Measurements from ENCODE around the gene LHB.

Gene LHB

DNA sequence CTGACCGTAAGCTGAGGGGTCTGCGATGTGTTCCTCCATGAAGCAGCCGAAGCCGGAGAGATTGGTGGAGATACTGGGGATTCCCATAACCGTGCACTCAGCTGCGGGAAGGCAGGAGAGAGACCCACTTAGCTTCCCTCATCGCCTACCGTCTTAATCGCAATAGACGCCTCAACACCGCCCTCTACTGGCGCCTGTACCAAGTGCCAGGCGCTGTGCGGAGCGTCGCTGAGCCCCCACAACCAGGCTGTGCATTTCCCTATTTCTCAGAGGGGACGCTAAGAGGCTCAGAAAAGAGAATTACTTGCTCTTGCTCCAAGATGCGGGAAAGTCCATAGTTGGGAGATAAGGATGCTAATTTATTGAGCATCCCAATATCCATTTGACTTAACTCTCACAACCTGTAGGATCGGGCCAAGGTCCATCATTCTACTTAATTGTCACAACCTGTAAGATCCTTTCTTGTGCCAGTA, 45.9 kb downstream of the LHB start:
- peak; percentile 84 for DNase-seq

DNA sequence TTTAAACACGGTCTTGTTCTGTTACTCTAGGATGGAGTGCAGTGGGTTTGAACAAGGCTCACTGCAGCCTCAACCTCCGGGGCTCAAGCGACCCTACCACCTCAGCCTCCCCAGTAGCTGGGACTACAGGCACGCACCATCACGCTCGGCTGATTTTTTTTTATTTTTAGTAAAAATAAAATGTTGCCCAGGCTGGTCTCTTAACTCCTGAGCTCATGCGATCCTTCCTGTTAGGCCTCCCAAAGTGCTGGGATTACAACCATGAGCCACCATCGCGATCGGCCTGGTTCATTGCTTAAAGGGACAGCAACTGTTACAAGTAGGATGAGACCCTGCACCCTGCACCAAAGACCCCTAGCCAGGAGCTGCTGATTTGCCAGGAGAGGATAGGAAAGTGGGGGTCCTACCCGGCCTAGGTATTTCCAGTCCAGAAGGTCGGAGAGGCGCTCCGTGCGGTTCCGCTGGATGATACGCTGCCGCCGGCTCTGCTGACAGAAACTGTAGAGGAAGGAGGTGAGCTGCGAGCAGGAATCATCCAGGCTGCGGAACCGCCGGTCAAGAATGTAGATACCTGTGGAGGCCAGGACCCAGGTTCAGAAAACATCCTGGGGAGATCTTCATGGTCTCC, 46.6 kb downstream of the LHB start:
- no peak for DNase-seq

DNA sequence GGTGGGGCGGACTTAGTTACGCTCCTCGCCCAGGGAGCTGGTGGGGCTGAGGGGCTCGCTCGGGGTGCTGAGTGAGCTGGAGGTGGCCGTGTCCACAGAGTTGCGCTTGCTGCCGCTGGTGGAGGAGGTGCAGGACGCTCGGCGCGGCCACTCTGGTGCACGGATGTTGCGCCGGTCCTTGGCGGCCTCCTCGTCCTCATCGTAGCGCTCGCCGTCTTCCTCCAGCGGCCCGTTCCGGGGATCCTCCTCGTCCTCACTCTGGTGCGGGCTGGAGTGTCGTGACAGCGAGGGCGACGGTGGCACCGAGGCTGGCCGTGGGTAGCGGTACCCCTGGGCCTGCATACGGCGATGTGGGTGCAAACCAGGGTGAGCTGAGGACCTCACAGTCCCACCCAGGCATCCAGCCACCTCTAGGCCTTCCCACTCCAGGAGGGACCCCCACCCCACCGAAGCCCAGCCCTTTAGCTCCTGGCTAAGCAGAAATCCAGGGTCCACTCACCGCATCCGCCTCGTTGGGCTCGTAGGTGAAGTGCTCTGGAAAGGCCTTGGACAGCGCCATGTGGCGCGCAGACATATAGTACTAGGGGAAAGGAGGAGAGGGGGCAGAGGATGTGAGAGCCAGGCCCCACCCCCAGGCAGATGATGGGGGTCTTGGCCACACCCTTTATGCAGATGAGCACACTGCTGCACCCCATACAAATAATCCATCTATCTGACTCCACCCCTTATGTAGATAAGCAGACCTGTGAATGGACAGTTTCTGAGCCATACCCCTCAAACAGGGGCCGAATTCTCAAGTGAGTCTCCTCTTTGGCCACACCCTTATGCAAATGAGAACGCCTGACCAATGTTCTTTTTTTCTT, 47.4 kb downstream of the LHB start:
- DNase-seq: no peak

DNA sequence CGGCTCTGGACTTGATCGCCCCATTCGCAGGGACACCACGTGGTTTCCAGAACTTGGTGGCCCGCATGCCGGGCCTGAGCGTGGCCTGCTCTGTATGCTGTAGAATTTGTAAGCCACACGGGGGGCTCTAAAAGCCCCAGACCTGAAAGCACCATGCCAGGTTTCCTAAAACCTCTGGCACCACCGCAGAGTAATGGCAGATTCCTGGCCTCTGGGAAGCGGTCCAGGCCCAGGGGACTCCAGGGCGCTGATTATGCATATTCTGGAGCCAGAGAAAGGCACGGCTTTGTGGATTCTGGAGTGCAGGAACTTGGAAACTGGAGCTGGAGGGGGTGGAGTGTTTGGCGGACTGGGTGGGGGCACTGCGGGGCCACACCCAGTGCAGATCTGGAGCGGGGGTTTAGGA, 48.1 kb downstream of the LHB start:
- no peak for DNase-seq

DNA sequence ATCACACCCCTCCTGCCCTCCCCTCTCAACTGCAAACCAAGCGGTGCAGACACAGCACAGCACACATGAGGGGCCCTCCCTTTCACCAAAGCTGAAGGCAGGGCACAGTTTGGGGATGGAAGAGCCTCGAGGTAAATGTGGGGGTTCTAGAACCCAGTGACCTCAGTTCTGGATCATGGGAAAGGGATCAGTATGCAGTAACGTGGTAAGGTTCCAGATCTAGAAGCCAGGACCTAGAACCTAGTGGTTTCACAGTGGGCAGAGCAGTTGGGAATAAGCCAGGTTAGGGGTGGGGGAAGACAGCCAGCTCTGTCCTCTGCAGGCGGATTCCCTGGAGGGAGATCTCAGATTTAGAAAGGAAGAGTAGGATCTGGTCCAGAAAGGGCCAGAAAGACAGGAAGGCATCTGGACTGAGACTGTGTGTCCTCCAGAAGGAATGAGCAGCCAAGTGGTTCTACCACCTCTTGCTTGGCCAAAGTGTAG, 48.7 kb downstream of the LHB start:
- DNase-seq: no peak

DNA sequence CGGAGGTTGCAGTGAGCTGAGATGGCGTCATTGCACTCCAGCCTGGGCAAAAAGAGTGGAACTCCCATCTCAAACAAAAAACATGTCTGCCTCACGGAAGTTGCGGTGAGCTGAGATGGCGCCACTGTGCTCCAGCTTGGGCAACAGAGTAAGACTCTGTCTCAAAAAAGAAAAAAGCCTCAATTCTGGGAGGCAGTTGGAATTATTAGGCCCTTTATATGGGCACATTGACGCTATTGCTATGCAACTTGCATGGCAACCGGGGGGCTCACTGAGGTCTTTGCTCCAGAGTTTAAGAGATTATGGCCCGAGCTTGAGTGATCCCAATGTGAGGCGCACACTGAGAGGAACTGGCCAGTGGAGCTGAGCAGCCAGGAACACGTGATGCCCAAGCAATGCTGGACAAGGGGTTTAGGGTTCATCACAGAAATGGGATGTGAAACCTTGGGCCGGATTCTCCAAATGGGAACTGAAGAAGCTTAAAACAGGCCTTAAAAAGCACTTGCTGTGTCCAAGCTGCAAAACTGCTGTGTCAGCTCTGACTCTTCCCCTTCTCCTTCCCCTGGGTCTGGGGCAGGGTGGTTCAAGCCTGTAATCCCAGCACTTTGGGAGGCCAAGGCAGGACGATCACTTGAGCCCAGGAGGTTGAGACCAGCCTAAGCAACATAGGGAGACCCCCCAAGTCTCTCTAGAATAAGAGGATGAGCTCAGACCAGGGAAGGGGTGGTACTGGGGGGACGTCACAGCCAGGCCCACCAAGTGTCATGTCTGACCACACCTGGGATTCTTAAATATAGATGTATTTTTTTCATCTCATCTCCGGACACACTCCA, 49.3 kb downstream of the LHB start:
- DNase-seq: no peak

DNA sequence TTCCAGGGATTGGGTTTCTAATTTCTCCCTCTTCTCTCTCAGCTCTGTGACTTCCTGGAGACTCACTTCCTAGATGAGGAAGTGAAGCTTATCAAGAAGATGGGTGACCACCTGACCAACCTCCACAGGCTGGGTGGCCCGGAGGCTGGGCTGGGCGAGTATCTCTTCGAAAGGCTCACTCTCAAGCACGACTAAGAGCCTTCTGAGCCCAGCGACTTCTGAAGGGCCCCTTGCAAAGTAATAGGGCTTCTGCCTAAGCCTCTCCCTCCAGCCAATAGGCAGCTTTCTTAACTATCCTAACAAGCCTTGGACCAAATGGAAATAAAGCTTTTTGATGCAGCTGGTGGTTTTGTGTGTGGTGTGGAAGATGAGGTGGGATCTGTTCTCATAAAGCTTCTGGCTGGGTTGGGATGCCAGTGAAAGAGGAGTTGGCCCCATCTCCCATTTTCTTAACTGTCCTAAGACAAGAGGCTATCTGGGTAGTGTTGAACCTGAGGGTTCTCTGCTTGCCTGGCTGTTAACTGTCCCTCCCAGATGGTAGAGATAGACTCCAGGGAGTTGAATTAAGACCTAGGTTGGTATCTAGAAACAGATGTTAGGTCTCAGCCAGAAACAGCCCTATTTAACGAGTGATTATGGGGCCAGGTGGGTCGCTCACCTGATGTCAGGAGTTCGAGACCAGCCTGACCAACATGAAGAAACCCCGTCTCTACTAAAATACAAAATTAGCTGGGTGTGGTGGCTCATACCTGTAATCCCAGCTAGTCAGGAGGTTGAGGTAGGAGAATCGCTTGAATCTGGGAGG, 50.1 kb downstream of the LHB start:
- DNase-seq: no peak
